ENCODE measurements around the gene NADK.

The NADK gene

GRCh38 chr1:1777950-1778662 is at the start of gene NADK:
Gene NADK (minus strand): TSS chr1:1778470. CDS start chr1:1765406, 13,064 bp downstream.
- no peak for DNase-seq

GRCh38 chr1:1827089-1827848 is 49.0 kb upstream of the NADK start:
- DNase-seq: no peak

- DNase-seq: no peak
Measured at GRCh38 chr1:1826356-1827088, 48.3 kb upstream of the NADK start.

GRCh38 chr1:1825217-1825616 is 46.9 kb upstream of the NADK start:
- no peak for DNase-seq

GRCh38 chr1:1819762-1820161 is 41.5 kb upstream of the NADK start:
- DNase-seq: no peak

GRCh38 chr1:1817221-1817620 is 39.0 kb upstream of the NADK start:
- no peak for DNase-seq

- no peak for DNase-seq
Measured at GRCh38 chr1:1815606-1816281, 37.5 kb upstream of the NADK start.

- no peak for DNase-seq
Measured at GRCh38 chr1:1809489-1809888, 31.2 kb upstream of the NADK start.

- DNase-seq: no peak
Measured at GRCh38 chr1:1808206-1808605, 29.9 kb upstream of the NADK start.

GRCh38 chr1:1806890-1807289 is 28.6 kb upstream of the NADK start:
- DNase-seq: no peak

GRCh38 chr1:1804301-1804700 is 26.0 kb upstream of the NADK start:
- no peak for DNase-seq

GRCh38 chr1:1802871-1803270 is 24.6 kb upstream of the NADK start:
- no peak for DNase-seq

- DNase-seq: no peak
Measured at GRCh38 chr1:1799716-1800115, 21.4 kb upstream of the NADK start.

GRCh38 chr1:1797731-1798341 is 19.6 kb upstream of the NADK start:
- no peak for DNase-seq

- no peak for DNase-seq
Measured at GRCh38 chr1:1796466-1796865, 18.2 kb upstream of the NADK start.

- DNase-seq: no peak
Measured at GRCh38 chr1:1794999-1795398, 16.7 kb upstream of the NADK start.

GRCh38 chr1:1793481-1794244 is 15.4 kb upstream of the NADK start:
- no peak for DNase-seq

- DNase-seq: no peak
Measured at GRCh38 chr1:1788646-1789431, 10.6 kb upstream of the NADK start.

GRCh38 chr1:1788136-1788535 is 9.9 kb upstream of the NADK start:
- no peak for DNase-seq

GRCh38 chr1:1786836-1787605 is 8.8 kb upstream of the NADK start:
- DNase-seq: no peak

All from cerebellar nuclear complex (tissue), 1 donor.